ENCODE data around the gene ZC3H12A.

Gene ZC3H12A

DNA sequence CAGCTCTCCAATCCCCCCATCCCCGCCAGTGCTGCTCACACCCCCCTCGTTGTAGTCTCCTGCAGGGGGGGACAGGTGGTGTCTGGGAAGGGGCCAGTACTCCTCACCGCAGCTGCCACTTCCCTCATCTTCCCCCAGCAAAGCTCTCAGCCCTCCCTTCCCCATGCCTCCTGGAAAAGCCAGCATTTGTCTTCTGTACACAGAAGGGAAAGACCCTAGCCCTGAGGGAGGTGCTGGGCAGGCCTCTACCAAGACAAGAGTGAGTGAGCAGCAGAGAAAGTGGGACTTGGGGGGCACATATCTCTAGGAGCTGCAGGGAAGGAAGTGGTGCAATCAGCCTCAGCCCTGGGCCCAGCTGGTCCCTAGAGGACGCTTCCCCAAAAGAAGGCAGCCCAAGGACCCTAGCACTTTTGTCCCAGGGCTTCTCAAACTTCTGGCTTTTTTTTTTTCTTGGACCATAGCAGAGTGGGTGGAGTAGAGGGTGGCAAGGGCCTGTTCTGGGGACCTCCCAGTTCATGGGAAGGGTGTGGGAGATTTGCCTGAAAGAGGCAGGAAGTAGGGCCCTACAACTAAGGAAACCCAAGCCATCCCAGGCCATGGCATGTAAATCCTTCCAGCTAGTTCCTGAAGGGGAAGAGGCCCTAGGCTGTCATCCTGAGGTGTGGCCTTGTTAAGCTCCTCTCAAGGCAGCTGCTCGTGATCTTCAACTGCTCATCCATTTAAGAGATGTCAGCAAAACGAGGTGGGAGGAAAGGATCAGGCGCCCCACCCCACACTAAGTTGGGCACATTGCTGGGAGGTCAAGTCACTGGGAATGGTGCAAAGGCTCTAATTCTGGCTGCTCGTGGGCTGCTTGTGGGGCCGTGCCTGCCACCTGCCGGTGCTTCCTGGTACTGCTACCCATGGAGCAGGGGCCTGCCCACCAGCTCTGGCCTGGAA, 12.6 kb downstream of the ZC3H12A start (continued):
- TF ChIP-seq GLIS1 (tag by site-specific recombination; IDR thresholded peaks at IDR 0.05) (peak; percentile 53; the same call in 1 of the 2 replicates), EGR2 (tag by site-specific recombination; IDR thresholded peaks at IDR 0.05; ENCODE audit: low read depth) (peak; percentile 24; the same call in 1 of the 2 replicates), ZFHX2 (tag by site-specific recombination; conservative IDR thresholded peaks at IDR 0.05) (peak; percentile 24; the same call in 1 of the 2 replicates), ZNF501 (tag by site-specific recombination; IDR thresholded peaks at IDR 0.05) (no peak), TRIM28 (IDR thresholded peaks at IDR 0.05; ENCODE audit: borderline replicate concordance, low read length) (no peak)
- TF ChIP-seq, protein P1, sequence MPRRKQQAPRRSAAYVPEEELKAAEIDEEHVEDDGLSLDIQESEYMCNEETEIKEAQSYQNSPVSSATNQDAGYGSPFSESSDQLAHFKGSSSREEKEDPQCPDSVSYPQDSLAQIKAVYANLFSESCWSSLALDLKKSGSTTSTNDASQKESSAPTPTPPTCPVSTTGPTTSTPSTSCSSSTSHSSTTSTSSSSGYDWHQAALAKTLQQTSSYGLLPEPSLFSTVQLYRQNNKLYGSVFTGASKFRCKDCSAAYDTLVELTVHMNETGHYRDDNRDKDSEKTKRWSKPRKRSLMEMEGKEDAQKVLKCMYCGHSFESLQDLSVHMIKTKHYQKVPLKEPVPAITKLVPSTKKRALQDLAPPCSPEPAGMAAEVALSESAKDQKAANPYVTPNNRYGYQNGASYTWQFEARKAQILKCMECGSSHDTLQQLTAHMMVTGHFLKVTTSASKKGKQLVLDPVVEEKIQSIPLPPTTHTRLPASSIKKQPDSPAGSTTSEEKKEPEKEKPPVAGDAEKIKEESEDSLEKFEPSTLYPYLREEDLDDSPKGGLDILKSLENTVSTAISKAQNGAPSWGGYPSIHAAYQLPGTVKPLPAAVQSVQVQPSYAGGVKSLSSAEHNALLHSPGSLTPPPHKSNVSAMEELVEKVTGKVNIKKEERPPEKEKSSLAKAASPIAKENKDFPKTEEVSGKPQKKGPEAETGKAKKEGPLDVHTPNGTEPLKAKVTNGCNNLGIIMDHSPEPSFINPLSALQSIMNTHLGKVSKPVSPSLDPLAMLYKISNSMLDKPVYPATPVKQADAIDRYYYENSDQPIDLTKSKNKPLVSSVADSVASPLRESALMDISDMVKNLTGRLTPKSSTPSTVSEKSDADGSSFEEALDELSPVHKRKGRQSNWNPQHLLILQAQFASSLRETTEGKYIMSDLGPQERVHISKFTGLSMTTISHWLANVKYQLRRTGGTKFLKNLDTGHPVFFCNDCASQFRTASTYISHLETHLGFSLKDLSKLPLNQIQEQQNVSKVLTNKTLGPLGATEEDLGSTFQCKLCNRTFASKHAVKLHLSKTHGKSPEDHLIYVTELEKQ (tag by site-specific recombination; IDR thresholded peaks at IDR 0.05; ENCODE audit: borderline replicate concordance), result no peak
- TF ChIP-seq, protein P2, sequence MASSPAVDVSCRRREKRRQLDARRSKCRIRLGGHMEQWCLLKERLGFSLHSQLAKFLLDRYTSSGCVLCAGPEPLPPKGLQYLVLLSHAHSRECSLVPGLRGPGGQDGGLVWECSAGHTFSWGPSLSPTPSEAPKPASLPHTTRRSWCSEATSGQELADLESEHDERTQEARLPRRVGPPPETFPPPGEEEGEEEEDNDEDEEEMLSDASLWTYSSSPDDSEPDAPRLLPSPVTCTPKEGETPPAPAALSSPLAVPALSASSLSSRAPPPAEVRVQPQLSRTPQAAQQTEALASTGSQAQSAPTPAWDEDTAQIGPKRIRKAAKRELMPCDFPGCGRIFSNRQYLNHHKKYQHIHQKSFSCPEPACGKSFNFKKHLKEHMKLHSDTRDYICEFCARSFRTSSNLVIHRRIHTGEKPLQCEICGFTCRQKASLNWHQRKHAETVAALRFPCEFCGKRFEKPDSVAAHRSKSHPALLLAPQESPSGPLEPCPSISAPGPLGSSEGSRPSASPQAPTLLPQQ (tag by site-specific recombination; IDR thresholded peaks at IDR 0.05), result peak; percentile 25; the same call in 1 of the 2 replicates

DNA sequence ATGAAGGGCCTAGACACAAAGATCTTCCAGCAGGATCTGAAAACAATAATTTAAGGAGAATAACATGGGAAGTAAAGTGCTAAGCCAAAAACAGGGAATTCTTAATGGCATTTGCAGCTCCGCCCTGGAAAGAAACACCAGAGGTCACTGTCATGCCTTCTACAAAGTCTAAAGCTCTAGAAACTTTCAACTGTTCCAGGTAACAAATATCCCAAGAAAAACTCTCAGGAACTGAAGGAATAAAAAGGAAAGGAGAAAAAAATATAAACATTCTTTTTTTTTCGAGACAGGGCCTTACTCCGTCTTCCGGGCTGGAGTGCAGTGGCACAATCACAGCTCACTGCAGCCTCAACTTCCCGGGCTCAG, 13.2 kb downstream of the ZC3H12A start:
- TF ChIP-seq, protein P3, sequence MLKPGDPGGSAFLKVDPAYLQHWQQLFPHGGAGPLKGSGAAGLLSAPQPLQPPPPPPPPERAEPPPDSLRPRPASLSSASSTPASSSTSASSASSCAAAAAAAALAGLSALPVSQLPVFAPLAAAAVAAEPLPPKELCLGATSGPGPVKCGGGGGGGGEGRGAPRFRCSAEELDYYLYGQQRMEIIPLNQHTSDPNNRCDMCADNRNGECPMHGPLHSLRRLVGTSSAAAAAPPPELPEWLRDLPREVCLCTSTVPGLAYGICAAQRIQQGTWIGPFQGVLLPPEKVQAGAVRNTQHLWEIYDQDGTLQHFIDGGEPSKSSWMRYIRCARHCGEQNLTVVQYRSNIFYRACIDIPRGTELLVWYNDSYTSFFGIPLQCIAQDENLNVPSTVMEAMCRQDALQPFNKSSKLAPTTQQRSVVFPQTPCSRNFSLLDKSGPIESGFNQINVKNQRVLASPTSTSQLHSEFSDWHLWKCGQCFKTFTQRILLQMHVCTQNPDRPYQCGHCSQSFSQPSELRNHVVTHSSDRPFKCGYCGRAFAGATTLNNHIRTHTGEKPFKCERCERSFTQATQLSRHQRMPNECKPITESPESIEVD (tag by site-specific recombination; IDR thresholded peaks at IDR 0.05), result no peak
- TF ChIP-seq ZNF654 (tag by site-specific recombination; IDR thresholded peaks at IDR 0.05; ENCODE audit: low read depth) (0 out of 2 replicates have a peak, but pooled peaks have one; percentile 0), ZNF623 (tag by site-specific recombination; IDR thresholded peaks at IDR 0.05) (no peak), ZNF248 (tag by site-specific recombination; IDR thresholded peaks at IDR 0.05) (no peak)
- TF ChIP-seq, protein P4, sequence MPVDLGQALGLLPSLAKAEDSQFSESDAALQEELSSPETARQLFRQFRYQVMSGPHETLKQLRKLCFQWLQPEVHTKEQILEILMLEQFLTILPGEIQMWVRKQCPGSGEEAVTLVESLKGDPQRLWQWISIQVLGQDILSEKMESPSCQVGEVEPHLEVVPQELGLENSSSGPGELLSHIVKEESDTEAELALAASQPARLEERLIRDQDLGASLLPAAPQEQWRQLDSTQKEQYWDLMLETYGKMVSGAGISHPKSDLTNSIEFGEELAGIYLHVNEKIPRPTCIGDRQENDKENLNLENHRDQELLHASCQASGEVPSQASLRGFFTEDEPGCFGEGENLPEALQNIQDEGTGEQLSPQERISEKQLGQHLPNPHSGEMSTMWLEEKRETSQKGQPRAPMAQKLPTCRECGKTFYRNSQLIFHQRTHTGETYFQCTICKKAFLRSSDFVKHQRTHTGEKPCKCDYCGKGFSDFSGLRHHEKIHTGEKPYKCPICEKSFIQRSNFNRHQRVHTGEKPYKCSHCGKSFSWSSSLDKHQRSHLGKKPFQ (tag by site-specific recombination; IDR thresholded peaks at IDR 0.05), result no peak
- Histone ChIP-seq H3K9me3 (ENCODE audit: control insufficient read depth, insufficient read depth, low read depth, low read length) (no peaks in the 10 kb centered on the region), H3K4me1 (ENCODE audit: control insufficient read depth, insufficient read depth, low read length) (no peaks in the 10 kb centered on the region), H3K36me3 (ENCODE audit: control insufficient read depth in 2 of 2, insufficient read depth in 1 of 2, low read length in 2 of 2) (peaks cover 8 to 69% of the 10 kb centered on the region in 2 experiments), H3K27ac (ENCODE audit: extremely low read depth, low read depth, low read length) (no peak overlapping the region), H3K4me3 (ENCODE audit: low read depth, low read length) (no peak overlapping the region)
- POLR2A ChIA-PET, result interaction anchor here (0.6 to 5.8 kb wide), 9 partner anchors 9 to 320 kb away, joined by 3 to 43 read pairs (median 7); partner anchors contain the start of genes C1orf122, MEAF6, YRDC and ZC3H12A
- CTCF ChIA-PET, result interaction anchor here (0.6 to 7.7 kb wide), 23 partner anchors 11 to 1331 kb away, joined by 3 to 154 read pairs (median 5); partner anchors contain the start of genes GNL2, MEAF6 and ZC3H12A
